ENCODE data around the gene RBM17.
A peak's percentile ranks its signal among the peaks of the same experiment; 100 is the strongest.
"Not testable (repeated sequence)": the region's sequence is repeated elsewhere in the genome, so short reads cannot be mapped to it uniquely, and the experiment has no call there.

The RBM17 gene

DNA sequence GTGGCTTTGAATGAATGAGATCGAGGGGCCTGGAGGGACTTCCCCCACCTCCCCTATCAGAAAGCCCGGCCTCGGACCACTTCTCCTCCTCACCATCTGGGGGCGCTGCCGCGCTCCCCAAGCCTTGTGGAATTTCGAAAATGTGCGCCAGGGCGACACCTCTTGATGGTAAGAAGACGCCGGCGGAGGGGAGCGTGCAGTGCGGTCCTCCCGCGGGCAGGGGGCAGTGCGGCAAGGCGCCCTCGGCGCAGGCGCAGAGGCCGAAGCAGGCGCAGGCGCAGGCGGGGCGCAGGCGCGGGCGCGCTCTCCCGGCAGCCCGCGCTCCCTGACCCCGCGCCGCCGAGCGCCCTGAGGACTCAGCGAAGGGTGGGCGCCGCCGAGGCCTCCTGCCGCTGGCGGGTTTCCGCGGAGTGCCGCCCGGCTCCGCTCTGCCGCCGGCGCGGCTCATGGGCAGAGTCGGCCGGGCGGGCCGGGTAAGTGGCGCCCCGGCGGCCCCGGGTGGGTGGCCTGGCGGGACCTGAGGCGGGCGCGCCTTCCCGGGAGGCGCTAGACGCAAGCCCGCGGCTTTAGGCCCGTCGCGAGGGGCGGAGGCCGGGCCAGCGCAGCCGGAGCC lies at the start of gene RBM17:
Gene RBM17 (plus strand): TSS at position 314 of the 613 bp plus-strand sequence. CDS start 8,032 bp downstream, outside the sequence.
- H3K9me3 ChIP-seq (replicated peaks in 1 of 11), result no peaks in the 10 kb centered on the region
- peak within 1 kb of the TSS; percentile 84 to 98 (median 91) for H3K4me2 ChIP-seq
- TF ChIP-seq Cebpa-rat (IDR thresholded peaks at IDR 0.05), result no peak
- peak within 1 kb of the TSS; percentile 94 to 100 (median 99) for H3K9ac ChIP-seq
- H3K4me1 ChIP-seq, result peaks cover 51 to 64% (median 58%) of the 10 kb centered on the region in 10 experiments
- H3K27me3 ChIP-seq, result no peaks in the 10 kb centered on the region
- H3K27ac ChIP-seq, result peak within 1 kb of the TSS; percentile 92 to 99 (median 96)
- H3K4me3 ChIP-seq, result peak within 1 kb of the TSS; percentile 87 to 99 (median 94)
- H4K20me1 ChIP-seq, result peaks cover 44 to 50% (median 48%) of the 10 kb centered on the region in 11 experiments; a peak in 21 of 22 replicates
- H3K36me3 ChIP-seq, result peaks cover 0 to 13% (median 0%) of the 10 kb centered on the region in 11 experiments; a peak in 7 of 22 replicates

- Histone ChIP-seq H3K27me3 (peaks cover 0 to 26% (median 18%) of the 10 kb centered on the region in 11 experiments; a peak in 13 of 22 replicates), H3K4me1 (peaks cover 39 to 46% (median 44%) of the 10 kb centered on the region in 10 experiments), H3K4me3 (no peak overlapping the region), H4K20me1 (peaks cover 0 to 8% (median 0%) of the 10 kb centered on the region in 11 experiments; a peak in 2 of 22 replicates), H3K9ac (no peak overlapping the region), H3K36me3 (peaks cover 0 to 13% (median 0%) of the 10 kb centered on the region in 11 experiments; a peak in 3 of 22 replicates), H3K9me3 (replicated peaks in 1 of 11) (peaks cover 0 to 18% (median 10%) of the 10 kb centered on the region in 11 experiments; a peak in 19 of 22 replicates), H3K27ac (no peak overlapping the region), H3K4me2 (no peak overlapping the region)
- TF ChIP-seq Cebpa-rat (IDR thresholded peaks at IDR 0.05), result no peak
Measured at GRCh38 chr10:6039711-6040110, 49.1 kb upstream of the RBM17 start.

- H3K4me3 ChIP-seq, result no peak overlapping the region
- peaks cover 0 to 18% (median 10%) of the 10 kb centered on the region in 11 experiments; a peak in 19 of 22 replicates for H3K9me3 ChIP-seq (replicated peaks in 1 of 11)
- no peak overlapping the region for H3K9ac ChIP-seq
- H3K36me3 ChIP-seq, result peaks cover 0 to 13% (median 0%) of the 10 kb centered on the region in 11 experiments; a peak in 3 of 22 replicates
- no peak for TF ChIP-seq Cebpa-rat (IDR thresholded peaks at IDR 0.05)
- no peak overlapping the region for H3K27ac ChIP-seq
- H3K4me2 ChIP-seq, result no peak overlapping the region
- peaks cover 0 to 22% (median 17%) of the 10 kb centered on the region in 11 experiments; a peak in 13 of 22 replicates for H3K27me3 ChIP-seq
- peaks cover 39 to 46% (median 44%) of the 10 kb centered on the region in 10 experiments for H3K4me1 ChIP-seq
- peaks cover 0 to 13% (median 0%) of the 10 kb centered on the region in 11 experiments; a peak in 2 of 22 replicates for H4K20me1 ChIP-seq
Measured at GRCh38 chr10:6040205-6040604, 48.6 kb upstream of the RBM17 start.

GRCh38 chr10:6043377-6043776 lies 45.5 kb upstream of the RBM17 start:
- Histone ChIP-seq H3K9me3 (replicated peaks in 1 of 11) (peaks cover 0 to 18% (median 10%) of the 10 kb centered on the region in 11 experiments; a peak in 19 of 22 replicates), H3K36me3 (peaks cover 0 to 13% (median 0%) of the 10 kb centered on the region in 11 experiments; a peak in 3 of 22 replicates), H3K4me2 (peak overlapping the region in 5 of 11 experiments; percentile 85 to 90 (median 86); a peak in 4 of 22 replicates), H4K20me1 (peaks cover 0 to 40% (median 0%) of the 10 kb centered on the region in 11 experiments; a peak in 2 of 22 replicates), H3K4me1 (peaks cover 35 to 47% (median 43%) of the 10 kb centered on the region in 10 experiments)
- H3K27me3 ChIP-seq, H3K4me3 ChIP-seq, H3K9ac ChIP-seq, H3K27ac ChIP-seq: not testable (repeated sequence)

- Histone ChIP-seq H3K36me3 (peaks cover 0 to 13% (median 0%) of the 10 kb centered on the region in 11 experiments; a peak in 3 of 22 replicates), H3K27me3 (no peaks in the 10 kb centered on the region), H3K4me2 (peak overlapping the region; percentile 66 to 93 (median 86)), H3K9ac (no peak overlapping the region), H3K27ac (0 out of 22 replicates have a peak overlapping the region, but pooled peaks of 1 of the 11 experiments have one; percentile 26), H3K9me3 (replicated peaks in 1 of 11) (peaks cover 0 to 15% (median 10%) of the 10 kb centered on the region in 11 experiments; a peak in 19 of 22 replicates), H3K4me1 (peaks cover 35 to 53% (median 49%) of the 10 kb centered on the region in 10 experiments), H3K4me3 (no peak overlapping the region), H4K20me1 (peaks cover 0 to 41% (median 0%) of the 10 kb centered on the region in 11 experiments; a peak in 2 of 22 replicates)
- no peak for TF ChIP-seq Cebpa-rat (IDR thresholded peaks at IDR 0.05)
Measured at GRCh38 chr10:6044060-6044459, 44.8 kb upstream of the RBM17 start.

DNA sequence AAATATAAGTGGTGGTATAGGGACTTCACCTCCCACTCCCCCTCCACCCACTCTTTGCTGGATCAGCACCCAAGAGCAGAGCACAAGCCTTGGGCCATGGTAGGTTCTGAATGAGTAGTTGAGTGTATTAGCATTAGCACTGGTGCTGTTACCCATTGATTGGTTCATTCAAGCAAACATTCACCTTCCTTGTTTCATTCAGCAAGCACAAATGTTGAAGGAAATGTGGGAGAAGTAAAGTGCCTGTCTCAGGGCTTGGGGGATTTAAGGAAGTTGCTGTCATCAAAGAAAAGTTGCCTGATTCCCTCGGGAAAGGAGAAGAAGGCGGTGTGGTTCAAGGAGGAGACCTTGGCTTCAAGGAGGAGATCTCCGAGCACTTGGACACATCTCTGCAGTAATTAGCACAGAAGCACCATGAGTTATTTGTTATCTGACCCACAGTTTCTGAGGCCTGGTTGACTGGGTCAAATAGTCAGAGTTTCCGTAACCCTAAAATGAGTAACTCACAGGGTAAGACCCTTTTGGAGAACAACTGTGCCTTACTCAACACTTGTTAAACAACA lies 44.0 kb upstream of the RBM17 start:
- Histone ChIP-seq H3K4me1 (peaks cover 39 to 61% (median 57%) of the 10 kb centered on the region in 10 experiments), H3K4me3 (peak overlapping the region in 7 of 10 experiments; percentile 4 to 27 (median 13); a peak in 9 of 20 replicates), H3K27ac (peak overlapping the region in 10 of 11 experiments; percentile 1 to 56 (median 34); a peak in 13 of 22 replicates), H4K20me1 (peaks cover 0 to 41% (median 0%) of the 10 kb centered on the region in 11 experiments; a peak in 2 of 22 replicates), H3K9me3 (replicated peaks in 1 of 11) (peaks cover 0 to 7% (median 4%) of the 10 kb centered on the region in 11 experiments; a peak in 15 of 22 replicates), H3K4me2 (peak overlapping the region; percentile 66 to 93 (median 86)), H3K9ac (peak overlapping the region in 6 of 11 experiments; percentile 15 to 42 (median 20); a peak in 6 of 22 replicates), H3K36me3 (peaks cover 0 to 6% (median 0%) of the 10 kb centered on the region in 11 experiments; a peak in 2 of 22 replicates), H3K27me3 (no peaks in the 10 kb centered on the region)
- TF ChIP-seq Cebpa-rat (IDR thresholded peaks at IDR 0.05), result no peak

GRCh38 chr10:6045314-6045848 lies 43.5 kb upstream of the RBM17 start:
- Histone ChIP-seq H3K27me3 (no peaks in the 10 kb centered on the region), H3K4me2 (peak overlapping the region; percentile 66 to 93 (median 86)), H3K36me3 (0 out of 22 replicates have a peak, but pooled peaks cover 0 to under 1% (median 0%) of the 10 kb centered on the region in 11 experiments), H3K9ac (peak overlapping the region in 6 of 11 experiments; percentile 15 to 42 (median 20); a peak in 6 of 22 replicates), H3K27ac (peak overlapping the region in 10 of 11 experiments; percentile 1 to 56 (median 34); a peak in 14 of 22 replicates), H3K4me1 (peaks cover 44 to 67% (median 63%) of the 10 kb centered on the region in 10 experiments), H3K4me3 (peak overlapping the region in 7 of 10 experiments; percentile 4 to 27 (median 13); a peak in 9 of 20 replicates), H3K9me3 (replicated peaks in 1 of 11) (peaks cover 0 to 7% (median 0%) of the 10 kb centered on the region in 11 experiments; a peak in 3 of 22 replicates), H4K20me1 (peaks cover 0 to 41% (median 0%) of the 10 kb centered on the region in 11 experiments; a peak in 2 of 22 replicates)
- TF ChIP-seq Cebpa-rat (IDR thresholded peaks at IDR 0.05), result no peak

Data from BLaER1 treated with 17β-estradiol and CSF1 and Interleukin-3, amounts not matched to agents 10 nM and 100 nM (cell line).